Adrenal gland (tissue), 5 donors: ENCODE results near the gene RPP25.
A peak's percentile ranks its signal among the peaks of the same experiment; 100 is the strongest.

Experiments used
- POLR2A ChIP-seq, 2 donors: fragments of 450-650 bp; IDR thresholded peaks; one replicate each; pipeline ENCODE4 v1.6.1; 2017; ENCODE audit warnings: antibody characterized with exemption in 2 of 2, mild to moderate bottlenecking in 2 of 2, moderate library complexity in 1 of 2
- TF ChIP-seq, protein P1 (sequence below), 6 experiments: fragments of 450-650 bp in 4 of 6; fragments of 200-600 bp in 2 of 6; sonication (generic) in 1 of 6; IDR thresholded peaks; 1 replicate in 5 of 6; 2 replicates in 1 of 6; pipeline versions ENCODE4 v1.5.1 to v1.8.0; 2016 to 2021; ENCODE audit warnings: antibody characterized with exemption in 6 of 6, mild to moderate bottlenecking in 2 of 6, moderate library complexity in 1 of 6
- donor health status: DM: no; HTN: no; CAD: no.

DNA sequence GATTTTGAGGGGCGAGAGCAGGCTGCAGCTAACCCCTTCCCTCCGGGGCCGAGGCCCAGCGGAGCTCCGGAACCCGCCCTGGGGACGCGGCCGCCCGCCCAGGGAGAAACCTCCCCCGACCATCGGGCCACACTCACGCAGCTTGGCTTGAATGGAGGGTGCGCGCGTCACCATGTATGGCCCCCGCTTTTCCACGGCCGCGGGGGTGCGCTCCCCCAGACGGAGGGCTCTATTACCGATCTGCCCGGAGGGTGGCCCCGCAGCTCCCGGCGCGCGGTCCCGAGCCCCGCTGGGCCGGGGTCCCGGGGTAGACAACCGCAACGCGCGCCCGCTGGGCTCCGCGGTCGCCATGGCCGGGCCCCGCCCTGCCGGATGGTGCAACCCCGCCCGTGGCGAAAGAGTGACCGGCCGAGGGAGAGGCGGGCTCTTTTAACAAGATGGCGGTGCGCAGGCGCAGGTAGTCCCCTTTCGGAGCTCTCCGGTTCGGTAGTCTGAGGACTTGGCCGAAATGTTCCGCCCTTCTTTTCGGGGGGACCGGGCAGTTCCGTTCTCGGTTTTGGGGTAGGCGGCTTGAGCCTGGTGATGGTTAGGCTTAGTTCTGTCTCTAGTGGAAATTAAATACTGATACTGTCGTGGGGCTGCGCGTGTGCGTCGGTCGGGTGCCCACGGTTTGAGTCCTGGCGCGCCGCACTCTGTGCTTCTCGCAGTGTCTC, 50.0 kb downstream of the RPP25 start, which contains the start of gene FAM219B:
- TF ChIP-seq, protein P1, sequence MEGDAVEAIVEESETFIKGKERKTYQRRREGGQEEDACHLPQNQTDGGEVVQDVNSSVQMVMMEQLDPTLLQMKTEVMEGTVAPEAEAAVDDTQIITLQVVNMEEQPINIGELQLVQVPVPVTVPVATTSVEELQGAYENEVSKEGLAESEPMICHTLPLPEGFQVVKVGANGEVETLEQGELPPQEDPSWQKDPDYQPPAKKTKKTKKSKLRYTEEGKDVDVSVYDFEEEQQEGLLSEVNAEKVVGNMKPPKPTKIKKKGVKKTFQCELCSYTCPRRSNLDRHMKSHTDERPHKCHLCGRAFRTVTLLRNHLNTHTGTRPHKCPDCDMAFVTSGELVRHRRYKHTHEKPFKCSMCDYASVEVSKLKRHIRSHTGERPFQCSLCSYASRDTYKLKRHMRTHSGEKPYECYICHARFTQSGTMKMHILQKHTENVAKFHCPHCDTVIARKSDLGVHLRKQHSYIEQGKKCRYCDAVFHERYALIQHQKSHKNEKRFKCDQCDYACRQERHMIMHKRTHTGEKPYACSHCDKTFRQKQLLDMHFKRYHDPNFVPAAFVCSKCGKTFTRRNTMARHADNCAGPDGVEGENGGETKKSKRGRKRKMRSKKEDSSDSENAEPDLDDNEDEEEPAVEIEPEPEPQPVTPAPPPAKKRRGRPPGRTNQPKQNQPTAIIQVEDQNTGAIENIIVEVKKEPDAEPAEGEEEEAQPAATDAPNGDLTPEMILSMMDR (IDR thresholded peaks at IDR 0.05): no peak
- peak; percentile 51 to 81 for TF ChIP-seq POLR2A (IDR thresholded peaks at IDR 0.05)
